ENCODE results near the gene BCL2L13.

DNA sequence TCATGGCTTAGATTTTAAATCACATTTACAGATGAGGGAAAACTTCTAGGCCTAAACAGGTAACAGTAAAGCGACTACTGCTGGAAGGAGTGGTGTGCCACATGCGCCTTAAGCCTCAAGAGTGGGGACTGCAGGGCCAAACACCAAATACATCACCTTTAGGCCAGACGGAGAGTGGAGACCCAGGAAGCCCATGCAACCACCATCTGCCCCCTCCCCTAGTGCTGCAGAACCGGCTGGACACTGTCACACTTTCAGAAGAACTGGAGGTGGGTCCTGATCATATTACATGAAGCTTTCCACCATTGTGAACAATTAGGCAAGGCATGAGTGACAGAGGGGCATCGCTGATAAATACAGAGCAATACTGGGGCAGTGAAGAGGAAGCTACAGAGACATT lies 46.4 kb upstream of the BCL2L13 start:
- TF ChIP-seq, protein P1, sequence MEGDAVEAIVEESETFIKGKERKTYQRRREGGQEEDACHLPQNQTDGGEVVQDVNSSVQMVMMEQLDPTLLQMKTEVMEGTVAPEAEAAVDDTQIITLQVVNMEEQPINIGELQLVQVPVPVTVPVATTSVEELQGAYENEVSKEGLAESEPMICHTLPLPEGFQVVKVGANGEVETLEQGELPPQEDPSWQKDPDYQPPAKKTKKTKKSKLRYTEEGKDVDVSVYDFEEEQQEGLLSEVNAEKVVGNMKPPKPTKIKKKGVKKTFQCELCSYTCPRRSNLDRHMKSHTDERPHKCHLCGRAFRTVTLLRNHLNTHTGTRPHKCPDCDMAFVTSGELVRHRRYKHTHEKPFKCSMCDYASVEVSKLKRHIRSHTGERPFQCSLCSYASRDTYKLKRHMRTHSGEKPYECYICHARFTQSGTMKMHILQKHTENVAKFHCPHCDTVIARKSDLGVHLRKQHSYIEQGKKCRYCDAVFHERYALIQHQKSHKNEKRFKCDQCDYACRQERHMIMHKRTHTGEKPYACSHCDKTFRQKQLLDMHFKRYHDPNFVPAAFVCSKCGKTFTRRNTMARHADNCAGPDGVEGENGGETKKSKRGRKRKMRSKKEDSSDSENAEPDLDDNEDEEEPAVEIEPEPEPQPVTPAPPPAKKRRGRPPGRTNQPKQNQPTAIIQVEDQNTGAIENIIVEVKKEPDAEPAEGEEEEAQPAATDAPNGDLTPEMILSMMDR (IDR thresholded peaks at IDR 0.05 in 8 of 11, conservative IDR thresholded peaks at IDR 0.05 in 3 of 11): no peak
- TF ChIP-seq POLR2A (IDR thresholded peaks at IDR 0.05): no peak
- TF ChIP-seq POLR2AphosphoS5 (IDR thresholded peaks at IDR 0.05): no peak

Measured in spleen (tissue), 7 donors.